EH (cell line): ENCODE results near the gene TMEM208.

Experiments
- DNase-seq: peaks from one replicate; pipeline ENCODE4 v3.0.0-alpha.2; 2015; ENCODE audit warnings: low read depth

The TMEM208 gene

GRCh38 chr16:67252609-67253497 lies 25.9 kb downstream of the TMEM208 start:
- DNase-seq, result no peak

- no peak for DNase-seq
These were observed 28.0 kb downstream of the TMEM208 start for GRCh38 chr16:67254801-67255552.

- no peak for DNase-seq
These were observed 28.8 kb downstream of the TMEM208 start for GRCh38 chr16:67255553-67256221.

- DNase-seq, result no peak
These were observed 29.8 kb downstream of the TMEM208 start for GRCh38 chr16:67256701-67257230.

- peak; percentile 41 for DNase-seq
These were observed 30.7 kb downstream of the TMEM208 start for GRCh38 chr16:67257486-67258160.

GRCh38 chr16:67258161-67258835 lies 31.4 kb downstream of the TMEM208 start:
- DNase-seq, result no peak

GRCh38 chr16:67259705-67260104 lies 32.8 kb downstream of the TMEM208 start:
- no peak for DNase-seq

GRCh38 chr16:67260426-67261063 lies 33.6 kb downstream of the TMEM208 start:
- DNase-seq, result peak; percentile 71

GRCh38 chr16:67263201-67263600 lies 36.3 kb downstream of the TMEM208 start:
- no peak for DNase-seq

- no peak for DNase-seq
These were observed 37.3 kb downstream of the TMEM208 start for GRCh38 chr16:67264277-67264676.

- DNase-seq, result no peak
These were observed 37.9 kb downstream of the TMEM208 start for GRCh38 chr16:67264866-67265265.

GRCh38 chr16:67265834-67266233 lies 38.9 kb downstream of the TMEM208 start:
- no peak for DNase-seq

- peak; percentile 96 for DNase-seq
These were observed 41.2 kb downstream of the TMEM208 start for GRCh38 chr16:67268136-67268579.

- DNase-seq, result peak; percentile 57
These were observed 42.8 kb downstream of the TMEM208 start for GRCh38 chr16:67269766-67270165.

- no peak for DNase-seq
These were observed 44.0 kb downstream of the TMEM208 start for GRCh38 chr16:67270931-67271338.

GRCh38 chr16:67271446-67271845 lies 44.5 kb downstream of the TMEM208 start:
- no peak for DNase-seq

GRCh38 chr16:67275321-67275720 lies 48.4 kb downstream of the TMEM208 start:
- no peak for DNase-seq

- DNase-seq, result peak; percentile 99
These were observed 50.5 kb downstream of the TMEM208 start for GRCh38 chr16:67277294-67277998.

- peak; percentile 93 for DNase-seq
These were observed 51.3 kb downstream of the TMEM208 start for GRCh38 chr16:67277999-67278772.
